ENCODE measurements around the gene NABP2. TPM values are rescaled to one million over a fixed set of nuclear protein-coding genes. Genes with fewer than 3 reads are reported as not detected.

The NABP2 gene
- total RNA-seq, 1 donor from 2014 or later, result 23.7 TPM

DNA sequence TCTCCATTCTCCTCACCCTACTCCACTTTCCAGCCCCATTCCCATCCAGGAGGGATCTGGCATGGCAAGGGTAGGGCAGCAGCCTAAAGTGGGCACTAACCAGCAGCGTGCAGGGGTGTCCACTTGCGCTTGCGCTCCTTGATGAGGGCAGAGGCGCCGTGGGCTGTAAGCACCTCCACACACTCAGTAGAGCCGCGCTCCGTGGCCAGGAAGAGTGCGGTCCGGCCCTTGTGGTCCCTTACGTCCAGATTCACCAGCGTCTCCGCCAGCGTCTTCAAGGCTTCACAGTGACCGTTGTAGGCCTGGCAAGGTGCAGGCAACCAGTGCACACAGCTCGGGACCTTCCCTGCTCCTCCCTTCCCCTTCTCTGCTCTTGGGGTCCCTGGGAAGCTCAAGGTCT, 23.8 kb downstream of the NABP2 start:
- TF ChIP-seq, protein P1, sequence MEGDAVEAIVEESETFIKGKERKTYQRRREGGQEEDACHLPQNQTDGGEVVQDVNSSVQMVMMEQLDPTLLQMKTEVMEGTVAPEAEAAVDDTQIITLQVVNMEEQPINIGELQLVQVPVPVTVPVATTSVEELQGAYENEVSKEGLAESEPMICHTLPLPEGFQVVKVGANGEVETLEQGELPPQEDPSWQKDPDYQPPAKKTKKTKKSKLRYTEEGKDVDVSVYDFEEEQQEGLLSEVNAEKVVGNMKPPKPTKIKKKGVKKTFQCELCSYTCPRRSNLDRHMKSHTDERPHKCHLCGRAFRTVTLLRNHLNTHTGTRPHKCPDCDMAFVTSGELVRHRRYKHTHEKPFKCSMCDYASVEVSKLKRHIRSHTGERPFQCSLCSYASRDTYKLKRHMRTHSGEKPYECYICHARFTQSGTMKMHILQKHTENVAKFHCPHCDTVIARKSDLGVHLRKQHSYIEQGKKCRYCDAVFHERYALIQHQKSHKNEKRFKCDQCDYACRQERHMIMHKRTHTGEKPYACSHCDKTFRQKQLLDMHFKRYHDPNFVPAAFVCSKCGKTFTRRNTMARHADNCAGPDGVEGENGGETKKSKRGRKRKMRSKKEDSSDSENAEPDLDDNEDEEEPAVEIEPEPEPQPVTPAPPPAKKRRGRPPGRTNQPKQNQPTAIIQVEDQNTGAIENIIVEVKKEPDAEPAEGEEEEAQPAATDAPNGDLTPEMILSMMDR (IDR thresholded peaks at IDR 0.05; ENCODE audit: unreplicated experiment), result no peak
- no peaks in the 10 kb centered on the region for H3K9me3 Mint-ChIP-seq

DNA sequence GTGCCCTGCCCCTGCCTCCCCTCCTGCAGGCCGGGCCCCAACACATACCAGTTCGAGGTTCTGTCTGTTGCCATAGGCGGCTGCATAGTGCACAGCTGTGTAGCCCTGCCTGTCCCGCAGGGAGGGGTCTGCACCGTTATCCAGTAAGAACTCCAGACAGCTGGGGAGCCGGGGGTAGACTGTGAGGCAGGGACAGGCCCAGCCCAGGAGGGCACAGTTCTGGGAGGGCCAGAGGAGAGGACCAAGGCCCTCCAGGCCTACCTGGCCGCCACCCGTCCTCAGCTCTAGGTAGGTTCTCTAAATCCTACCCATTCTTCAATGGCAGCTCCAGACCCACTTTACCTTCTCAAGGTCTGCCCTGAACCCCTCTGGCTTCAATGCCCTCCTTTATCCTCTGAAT, 24.6 kb downstream of the NABP2 start:
- Mint-ChIP-seq H3K4me3 (no peak overlapping the region), H3K27ac (no peak overlapping the region), H3K4me1 (no peaks in the 10 kb centered on the region), H3K27me3 (ENCODE audit: low read depth) (no peaks in the 10 kb centered on the region), H3K36me3 (peaks cover 42% of the 10 kb centered on the region), H3K9me3 (no peaks in the 10 kb centered on the region)
- no peak for DNase-seq (ENCODE audit: low spot score in 2 of 2, unreplicated experiment in 2 of 2)
- TF ChIP-seq, protein P1 (IDR thresholded peaks at IDR 0.05; ENCODE audit: unreplicated experiment), result no peak

More for the DNA sequence above, 23.8 kb downstream of the NABP2 start:
- Mint-ChIP-seq H3K4me3 (no peak overlapping the region), H3K27ac (no peak overlapping the region), H3K4me1 (no peaks in the 10 kb centered on the region), H3K27me3 (ENCODE audit: low read depth) (no peaks in the 10 kb centered on the region), H3K36me3 (peaks cover 39% of the 10 kb centered on the region)
- no peak for DNase-seq (ENCODE audit: low spot score in 2 of 2, unreplicated experiment in 2 of 2)

DNA sequence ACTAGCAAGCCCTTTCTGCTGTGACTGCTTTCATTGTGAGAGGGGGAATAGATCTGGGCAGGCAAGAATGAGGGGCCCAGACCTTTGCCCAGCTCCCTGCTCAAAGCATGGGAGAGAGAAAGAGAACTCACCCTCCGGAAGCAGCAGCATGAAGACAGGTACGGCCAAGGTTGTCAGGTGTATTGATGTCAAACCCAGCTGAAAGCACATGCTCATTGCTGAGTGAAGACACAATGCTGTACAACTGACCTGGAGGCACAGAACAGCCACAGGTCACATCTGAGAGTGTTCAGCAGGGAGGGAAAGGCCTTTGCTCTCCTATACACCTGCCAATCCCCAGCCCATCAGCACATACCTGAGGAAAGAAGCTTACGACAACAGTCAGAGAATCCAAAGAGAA, 28.5 kb downstream of the NABP2 start:
- no peak for DNase-seq (ENCODE audit: low spot score in 2 of 2, unreplicated experiment in 2 of 2)
- TF ChIP-seq, protein P1 (IDR thresholded peaks at IDR 0.05; ENCODE audit: unreplicated experiment), result no peak
- Mint-ChIP-seq H3K4me3 (no peak overlapping the region), H3K36me3 (peaks cover 40% of the 10 kb centered on the region), H3K9me3 (no peaks in the 10 kb centered on the region), H3K27me3 (ENCODE audit: low read depth) (no peaks in the 10 kb centered on the region), H3K4me1 (peaks cover 8% of the 10 kb centered on the region), H3K27ac (no peak overlapping the region)

DNA sequence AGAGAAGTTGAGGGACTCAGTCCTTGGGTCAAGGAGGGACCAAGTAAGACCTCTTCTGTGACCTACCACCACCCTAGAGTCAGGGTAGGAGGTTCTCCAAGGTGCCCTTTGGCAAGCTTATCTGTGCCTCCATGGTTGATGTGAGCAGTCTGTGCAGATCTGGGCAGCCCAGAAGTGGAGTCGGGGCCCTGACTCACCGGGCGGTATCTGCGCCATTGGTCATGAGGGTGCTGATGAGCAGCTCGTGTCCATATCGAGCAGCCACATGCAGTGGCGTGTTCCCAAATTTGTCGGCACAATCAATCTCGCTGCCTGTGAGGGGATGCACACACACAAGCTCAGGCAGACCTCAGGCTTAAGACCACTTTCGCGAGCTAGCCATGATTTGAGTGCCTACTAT, 28.9 kb downstream of the NABP2 start:
- Mint-ChIP-seq H3K27me3 (ENCODE audit: low read depth) (no peaks in the 10 kb centered on the region), H3K36me3 (peaks cover 38% of the 10 kb centered on the region), H3K9me3 (no peaks in the 10 kb centered on the region), H3K4me1 (peaks cover 8% of the 10 kb centered on the region), H3K4me3 (no peak overlapping the region), H3K27ac (no peak overlapping the region)
- DNase-seq (ENCODE audit: low spot score in 2 of 2, unreplicated experiment in 2 of 2), result no peak
- TF ChIP-seq, protein P1 (IDR thresholded peaks at IDR 0.05; ENCODE audit: unreplicated experiment), result no peak

DNA sequence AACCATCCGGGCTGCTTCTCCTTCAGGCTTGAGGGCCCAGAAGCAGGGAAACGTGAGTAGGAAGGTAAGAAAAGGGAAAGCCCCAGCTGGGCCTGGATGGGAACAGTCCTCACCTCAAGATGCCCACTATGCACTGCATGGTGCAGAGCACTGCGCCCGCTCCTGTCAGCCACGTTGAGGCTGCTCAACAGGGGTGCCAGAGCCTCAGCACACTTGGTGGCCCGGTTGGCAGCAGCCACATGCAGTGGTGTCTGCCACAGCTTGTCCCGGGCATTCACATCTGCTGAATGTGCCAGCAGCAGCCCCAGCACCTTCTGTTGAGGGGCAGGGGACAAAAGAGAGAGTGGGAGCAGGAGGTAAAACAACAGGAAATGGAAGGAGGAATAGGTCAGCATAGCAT, 31.5 kb downstream of the NABP2 start:
- no peak for DNase-seq (ENCODE audit: low spot score in 2 of 2, unreplicated experiment in 2 of 2)
- Mint-ChIP-seq H3K27ac (no peak overlapping the region), H3K27me3 (ENCODE audit: low read depth) (no peaks in the 10 kb centered on the region), H3K4me1 (peaks cover 15% of the 10 kb centered on the region), H3K36me3 (peaks cover 35% of the 10 kb centered on the region), H3K4me3 (no peak overlapping the region), H3K9me3 (no peaks in the 10 kb centered on the region)
- TF ChIP-seq, protein P1 (IDR thresholded peaks at IDR 0.05; ENCODE audit: unreplicated experiment), result no peak
